Measurements from ENCODE around the gene MAP1LC3C. TPM values are rescaled to one million over a fixed set of nuclear protein-coding genes. Genes with fewer than 3 reads are reported as not detected.

MAP1LC3C gene
- total RNA-seq, 1 experiment from 2014 or later, result 1.2 TPM

DNA sequence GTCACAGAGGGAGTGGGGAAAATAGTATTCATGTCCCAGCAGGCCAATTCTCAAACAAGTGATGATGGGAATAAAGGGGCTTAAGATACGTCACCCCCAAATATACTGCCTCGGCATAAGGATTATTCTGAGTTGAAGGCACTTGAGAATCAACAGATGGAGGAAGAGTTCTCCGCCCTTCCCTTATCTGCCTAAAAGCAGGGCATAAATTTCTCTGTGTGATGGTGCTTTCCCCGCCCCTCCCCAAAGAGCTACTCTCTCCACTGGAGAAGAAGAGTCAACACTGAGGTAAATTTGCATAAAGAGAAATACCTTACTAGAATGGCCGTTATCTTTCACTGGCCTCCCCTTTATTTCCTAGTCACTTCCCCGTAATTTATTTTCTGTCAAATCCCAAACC lies 22.7 kb downstream of the MAP1LC3C start:
- Histone ChIP-seq H3K36me3 (ENCODE audit: low read depth) (no peaks in the 10 kb centered on the region), H4K20me1 (ENCODE audit: insufficient read depth) (no peaks in the 10 kb centered on the region), H3K4me3 (no peak overlapping the region), H3K4me2 (no peak overlapping the region), H3K4me1 (replicated peaks; ENCODE audit: insufficient read depth) (no peaks in the 10 kb centered on the region), H3K27me3 (ENCODE audit: insufficient read depth, low read depth) (no peaks in the 10 kb centered on the region), H3K9me2 (ENCODE audit: insufficient read depth) (no peaks in the 10 kb centered on the region), H2AFZ (no peak overlapping the region), H3K79me2 (ENCODE audit: low read depth) (no peaks in the 10 kb centered on the region), H3K27ac (no peak overlapping the region), H3K9me3 (ENCODE audit: insufficient read depth, low read depth) (no peaks in the 10 kb centered on the region), H3F3A (ENCODE audit: insufficient read depth, low read depth) (no peaks in the 10 kb centered on the region)
- POLR2A ChIA-PET (ENCODE audit: unreplicated experiment), result no interaction called here
- DNase-seq, result no peak
- BruUV-seq (replicated peaks), result no TSS peak
- CTCF ChIA-PET, result no interaction called here
- intact Hi-C loops (cut with micrococcal nuclease; ENCODE audit: unreplicated experiment), result no loop called here
- TF ChIP-seq, protein P1, sequence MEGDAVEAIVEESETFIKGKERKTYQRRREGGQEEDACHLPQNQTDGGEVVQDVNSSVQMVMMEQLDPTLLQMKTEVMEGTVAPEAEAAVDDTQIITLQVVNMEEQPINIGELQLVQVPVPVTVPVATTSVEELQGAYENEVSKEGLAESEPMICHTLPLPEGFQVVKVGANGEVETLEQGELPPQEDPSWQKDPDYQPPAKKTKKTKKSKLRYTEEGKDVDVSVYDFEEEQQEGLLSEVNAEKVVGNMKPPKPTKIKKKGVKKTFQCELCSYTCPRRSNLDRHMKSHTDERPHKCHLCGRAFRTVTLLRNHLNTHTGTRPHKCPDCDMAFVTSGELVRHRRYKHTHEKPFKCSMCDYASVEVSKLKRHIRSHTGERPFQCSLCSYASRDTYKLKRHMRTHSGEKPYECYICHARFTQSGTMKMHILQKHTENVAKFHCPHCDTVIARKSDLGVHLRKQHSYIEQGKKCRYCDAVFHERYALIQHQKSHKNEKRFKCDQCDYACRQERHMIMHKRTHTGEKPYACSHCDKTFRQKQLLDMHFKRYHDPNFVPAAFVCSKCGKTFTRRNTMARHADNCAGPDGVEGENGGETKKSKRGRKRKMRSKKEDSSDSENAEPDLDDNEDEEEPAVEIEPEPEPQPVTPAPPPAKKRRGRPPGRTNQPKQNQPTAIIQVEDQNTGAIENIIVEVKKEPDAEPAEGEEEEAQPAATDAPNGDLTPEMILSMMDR (conservative IDR thresholded peaks at IDR 0.05), result no peak
- no peak for TF ChIP-seq EZH2 (IDR thresholded peaks at IDR 0.05; ENCODE audit: low read depth)

DNA sequence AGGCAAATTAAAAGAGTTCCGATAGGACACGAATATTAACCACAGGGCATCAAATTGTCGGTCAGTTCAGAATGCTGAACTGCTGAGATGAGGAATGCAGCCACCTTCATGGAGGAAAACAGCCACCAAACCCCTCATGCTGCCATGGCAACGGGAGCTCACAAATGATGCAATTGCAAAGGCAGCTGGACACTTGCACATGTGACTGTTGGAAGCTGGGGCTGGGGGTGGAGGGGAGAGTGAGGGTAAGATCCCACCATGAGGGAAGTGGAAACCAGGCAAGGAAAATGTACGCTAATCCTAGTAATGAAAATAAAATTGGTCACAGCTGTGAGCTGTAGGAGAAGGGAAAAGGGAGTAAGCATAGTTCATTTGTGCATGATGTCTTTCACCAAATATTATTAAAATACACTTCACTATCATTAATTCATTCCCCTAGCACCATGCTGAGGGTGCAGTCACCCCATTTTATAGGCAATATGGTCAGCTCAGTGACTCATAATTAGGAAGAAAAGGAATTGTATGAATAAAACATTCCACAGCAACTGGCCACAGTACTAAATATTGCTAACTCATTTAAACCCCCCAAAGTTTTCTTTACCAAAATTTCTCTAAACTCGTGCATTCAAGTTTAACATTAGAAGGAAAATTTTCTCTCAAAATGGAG lies 26.1 kb downstream of the MAP1LC3C start:
- ChIA-PET CTCF (interaction anchor here (0.5 kb wide), 1 partner anchor 1303 kb away, joined by 8 read pairs; no protein-coding TSS in a partner anchor), POLR2A (ENCODE audit: unreplicated experiment) (no interaction called here)
- no TSS peak for BruUV-seq (replicated peaks)
- Histone ChIP-seq H3F3A (ENCODE audit: insufficient read depth, low read depth) (no peaks in the 10 kb centered on the region), H3K4me2 (no peak overlapping the region), H3K4me3 (no peak overlapping the region), H3K9me3 (ENCODE audit: insufficient read depth, low read depth) (no peaks in the 10 kb centered on the region), H2AFZ (no peak overlapping the region), H3K79me2 (ENCODE audit: low read depth) (no peaks in the 10 kb centered on the region), H3K36me3 (ENCODE audit: low read depth) (no peaks in the 10 kb centered on the region), H3K27ac (no peak overlapping the region), H3K4me1 (replicated peaks; ENCODE audit: insufficient read depth) (no peaks in the 10 kb centered on the region), H4K20me1 (ENCODE audit: insufficient read depth) (no peaks in the 10 kb centered on the region), H3K9me2 (ENCODE audit: insufficient read depth) (no peaks in the 10 kb centered on the region), H3K27me3 (ENCODE audit: insufficient read depth, low read depth) (no peaks in the 10 kb centered on the region)
- DNase-seq, result no peak
- intact Hi-C loops (cut with micrococcal nuclease; ENCODE audit: unreplicated experiment), result no loop called here
- TF ChIP-seq EZH2 (IDR thresholded peaks at IDR 0.05; ENCODE audit: low read depth), result no peak
- TF ChIP-seq, protein P1 (conservative IDR thresholded peaks at IDR 0.05), result no peak

DNA sequence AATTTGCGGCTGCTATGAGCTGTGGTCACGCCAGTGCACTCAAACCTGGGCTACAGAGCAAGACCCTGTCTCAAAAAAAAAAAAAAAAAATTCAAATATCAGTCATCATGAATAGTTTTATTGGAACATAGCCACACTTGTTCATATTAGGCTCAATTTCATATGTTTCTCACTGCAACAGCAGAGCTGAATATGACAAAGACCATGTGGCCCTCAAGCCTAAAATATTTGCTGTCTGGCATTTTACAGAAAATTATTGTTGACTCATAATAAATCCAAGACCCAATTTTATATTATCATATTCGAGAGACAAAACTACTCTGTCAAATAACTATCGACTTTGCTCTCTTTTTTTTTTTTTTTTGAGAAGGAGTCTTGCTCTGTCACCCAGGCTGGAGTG lies 30.3 kb downstream of the MAP1LC3C start:
- Histone ChIP-seq H3K4me2 (no peak overlapping the region), H2AFZ (no peak overlapping the region), H3K79me2 (ENCODE audit: low read depth) (no peaks in the 10 kb centered on the region), H4K20me1 (ENCODE audit: insufficient read depth) (no peaks in the 10 kb centered on the region), H3K4me3 (no peak overlapping the region), H3K27me3 (ENCODE audit: insufficient read depth, low read depth) (no peaks in the 10 kb centered on the region), H3K9me2 (ENCODE audit: insufficient read depth) (no peaks in the 10 kb centered on the region), H3F3A (ENCODE audit: insufficient read depth, low read depth) (no peaks in the 10 kb centered on the region), H3K9me3 (ENCODE audit: insufficient read depth, low read depth) (no peaks in the 10 kb centered on the region), H3K4me1 (replicated peaks; ENCODE audit: insufficient read depth) (no peaks in the 10 kb centered on the region), H3K27ac (no peak overlapping the region), H3K36me3 (ENCODE audit: low read depth) (no peaks in the 10 kb centered on the region)
- TF ChIP-seq, protein P1 (conservative IDR thresholded peaks at IDR 0.05), result no peak
- no peak for TF ChIP-seq EZH2 (IDR thresholded peaks at IDR 0.05; ENCODE audit: low read depth)
- ChIA-PET POLR2A (ENCODE audit: unreplicated experiment) (no interaction called here), CTCF (no interaction called here)
- intact Hi-C loops (cut with micrococcal nuclease; ENCODE audit: unreplicated experiment), result no loop called here
- no peak for DNase-seq
- BruUV-seq (replicated peaks), result no TSS peak
